Heart left ventricle (tissue), 13 donors: ENCODE results near the gene MAMDC2.

Experiments
- POLR2A ChIP-seq, 2 donors: fragments of 450-650 bp; IDR thresholded peaks; one replicate each; pipeline ENCODE4 v1.6.1; 2017; ENCODE audit warnings: antibody characterized with exemption in 2 of 2, mild to moderate bottlenecking in 2 of 2, moderate library complexity in 2 of 2
- TF ChIP-seq, protein P1 (sequence below), 12 donors: fragments of 200-600 bp; sonication (generic) in 4 of 12; IDR thresholded peaks; one replicate each; pipeline versions ENCODE4 v1.5.0 to v1.8.0; 2018 to 2022; ENCODE audit warnings: antibody characterized with exemption in 12 of 12, mild to moderate bottlenecking in 5 of 12
- donor health status: ischemic (EF 13 %, LVEDD 7.1; RV severe dilation, severe dysfunction).
- donor health status: DM: no; HTN: yes; CAD: no.
- donor health status: DM: no; HTN: no; CAD: no.
- donor health status: ischemic (EF 25% LVEDD 6.9; RV normal size, moderate dysfunction).
- donor health status: ischemic (EF 25% LVEDD 5.7; RV mildly dilated, moderate dysfunction).
- donor health status: ischemic (EF 35%, LVEDD 5.7; RV mildly dilated, moderate dysfunction).
- donor health status: nonischemic (EF 11% LVEDD 7.7; RV severe dilation, severe dysfunction).
- donor health status: DM: yes; HTN: yes; CAD: no.
- donor health status: PGD.
- donor health status: ischemic (EF 29% LVEDD 5.4; RV normal size, mild dysfunction).
- donor health status: nonischemic (EF 23%, LVEDD 6.1; RV moderate dilation, normal function).

GRCh38 chr9:70065572-70065971, 21.9 kb downstream of the MAMDC2 start:
- no peak for TF ChIP-seq POLR2A (IDR thresholded peaks at IDR 0.05)
- TF ChIP-seq, protein P1, sequence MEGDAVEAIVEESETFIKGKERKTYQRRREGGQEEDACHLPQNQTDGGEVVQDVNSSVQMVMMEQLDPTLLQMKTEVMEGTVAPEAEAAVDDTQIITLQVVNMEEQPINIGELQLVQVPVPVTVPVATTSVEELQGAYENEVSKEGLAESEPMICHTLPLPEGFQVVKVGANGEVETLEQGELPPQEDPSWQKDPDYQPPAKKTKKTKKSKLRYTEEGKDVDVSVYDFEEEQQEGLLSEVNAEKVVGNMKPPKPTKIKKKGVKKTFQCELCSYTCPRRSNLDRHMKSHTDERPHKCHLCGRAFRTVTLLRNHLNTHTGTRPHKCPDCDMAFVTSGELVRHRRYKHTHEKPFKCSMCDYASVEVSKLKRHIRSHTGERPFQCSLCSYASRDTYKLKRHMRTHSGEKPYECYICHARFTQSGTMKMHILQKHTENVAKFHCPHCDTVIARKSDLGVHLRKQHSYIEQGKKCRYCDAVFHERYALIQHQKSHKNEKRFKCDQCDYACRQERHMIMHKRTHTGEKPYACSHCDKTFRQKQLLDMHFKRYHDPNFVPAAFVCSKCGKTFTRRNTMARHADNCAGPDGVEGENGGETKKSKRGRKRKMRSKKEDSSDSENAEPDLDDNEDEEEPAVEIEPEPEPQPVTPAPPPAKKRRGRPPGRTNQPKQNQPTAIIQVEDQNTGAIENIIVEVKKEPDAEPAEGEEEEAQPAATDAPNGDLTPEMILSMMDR (IDR thresholded peaks at IDR 0.05): no peak
